OCI-LY7 (cell line): ENCODE measurements around the gene NAALADL2. TPM values are rescaled to one million over a fixed set of nuclear protein-coding genes. Genes with fewer than 3 reads are reported as not detected.

Experiments
- BruUV-seq: library from RNA; stranded (reverse); fragments of 400-500 nt; replicated peaks from 2 replicates; lab custom pipeline; 2021; lab: Mats Ljungman, UMichigan
- CTCF ChIA-PET: fragments of 300-600 bp; sonication (Branson Sonifier 250); formaldehyde crosslinking; loops from one replicate; lab custom pipeline; 2022; ENCODE audit warnings: antibody characterized with exemption; ENCODE audit not compliant: unreplicated experiment; lab: Charles Lee
- POLR2A ChIA-PET: fragments of 300-600 bp; sonication (Branson Sonifier 250); formaldehyde crosslinking; loops from one replicate; lab custom pipeline; 2022; ENCODE audit warnings: antibody characterized with exemption; lab: Charles Lee
- DNase-seq: peaks from one replicate; pipeline ENCODE4 v3.0.0-alpha.2; 2015; ENCODE audit warnings: low spot score
- H2AFZ ChIP-seq: fragments of 200-600 bp; sonication (generic), shearing (Covaris generic); 2 replicates; pipeline ENCODE4 v1.6.1; 2014; ENCODE audit warnings: mild to moderate bottlenecking, antibody characterized with exemption, low read length, moderate library complexity
- H3K27ac ChIP-seq: fragments of 200-600 bp; sonication (generic); 2 replicates; pipeline ENCODE4 v1.5.1; 2014; ENCODE audit warnings: mixed run types, low read depth, mild to moderate bottlenecking, moderate library complexity, low read length, inconsistent platforms; ENCODE audit not compliant: poor library complexity, severe bottlenecking
- H3K36me3 ChIP-seq: fragments of 200-600 bp; sonication (generic); 2 replicates; pipeline ENCODE4 v1.6.1; 2014; ENCODE audit warnings: mild to moderate bottlenecking, antibody characterized with exemption, low read length, moderate library complexity, mixed read lengths; ENCODE audit not compliant: insufficient read depth
- H3K4me1 ChIP-seq: fragments of 200-600 bp; sonication (generic); 2 replicates; pipeline ENCODE4 v1.5.1; 2014; ENCODE audit warnings: mild to moderate bottlenecking, low read length; ENCODE audit not compliant: insufficient read depth, poor library complexity, severe bottlenecking
- H3K4me2 ChIP-seq: fragments of 200-600 bp; sonication (generic); 2 replicates; pipeline ENCODE4 v1.6.1; 2014; ENCODE audit warnings: mild to moderate bottlenecking, low read length
- H3K4me3 ChIP-seq: fragments of 200-600 bp; sonication (generic); 2 replicates; pipeline ENCODE4 v1.5.1; 2014; ENCODE audit warnings: mild to moderate bottlenecking, low read depth, low read length; ENCODE audit not compliant: poor library complexity, severe bottlenecking
- H3K79me2 ChIP-seq: fragments of 200-600 bp; sonication (generic); 2 replicates; pipeline ENCODE4 v1.6.1; 2016; ENCODE audit warnings: low read depth, mild to moderate bottlenecking, low read length, moderate library complexity, mixed read lengths; ENCODE audit not compliant: insufficient read depth
- H3K9me2 ChIP-seq: fragments of 200-600 bp; sonication (generic); 2 replicates; pipeline ENCODE4 v1.6.1; 2016; ENCODE audit warnings: mild to moderate bottlenecking, low read length, mixed read lengths; ENCODE audit not compliant: insufficient read depth
- H3K9me3 ChIP-seq: fragments of 200-600 bp; sonication (generic); 2 replicates; pipeline ENCODE4 v1.6.1; 2014; ENCODE audit warnings: mild to moderate bottlenecking, mixed run types, low read length, mixed read lengths
- H4K20me1 ChIP-seq: fragments of 200-600 bp; sonication (generic); 2 replicates; pipeline ENCODE4 v1.6.1; 2014; ENCODE audit warnings: mild to moderate bottlenecking, antibody characterized with exemption, low read length, moderate library complexity, mixed read lengths; ENCODE audit not compliant: insufficient read depth
- EZH2phosphoT487 ChIP-seq: fragments of 200-600 bp; sonication (generic); IDR thresholded peaks from 2 replicates; pipeline ENCODE4 v1.6.1; 2018; ENCODE audit warnings: low read depth, borderline replicate concordance, mild to moderate bottlenecking, mixed run types, antibody characterized with exemption, low read length, moderate library complexity, mixed read lengths
- intact Hi-C: fragments of 100-400 bp; cut with micrococcal nuclease; formaldehyde crosslinking; loops from one replicate; pipeline ENCODE4 v1.10.0; 2022; ENCODE audit not compliant: unreplicated experiment
- total RNA-seq, 2 experiments: library from RNA; depleted of rRNA in 1 of 2; stranded (reverse); fragments of >200 nt in 1 of 2; shearing (Covaris generic) in 1 of 2; gene quantifications; 2 replicates each; pipeline ENCODE4 v1.2.3, GENCODE V29; 2014 to 2022
- TF ChIP-seq, protein P1 (sequence below): fragments of 200-600 bp; sonication (generic); conservative IDR thresholded peaks from 2 replicates; pipeline ENCODE4 v1.5.1; 2014; ENCODE audit warnings: mild to moderate bottlenecking, antibody characterized with exemption, low read length, moderate library complexity, mixed read lengths

The NAALADL2 gene
- total RNA-seq, 2 experiments from 2014 or later: 0.25 to 0.70 TPM

GRCh38 chr3:175246234-175246633 lies 387.1 kb downstream of the NAALADL2 start:
- ChIA-PET CTCF (no interaction called here), POLR2A (no interaction called here)
- no peak overlapping the region for H3K4me2 ChIP-seq
- no peak overlapping the region for H3K27ac ChIP-seq
- no TSS peak for BruUV-seq
- TF ChIP-seq, protein P1, sequence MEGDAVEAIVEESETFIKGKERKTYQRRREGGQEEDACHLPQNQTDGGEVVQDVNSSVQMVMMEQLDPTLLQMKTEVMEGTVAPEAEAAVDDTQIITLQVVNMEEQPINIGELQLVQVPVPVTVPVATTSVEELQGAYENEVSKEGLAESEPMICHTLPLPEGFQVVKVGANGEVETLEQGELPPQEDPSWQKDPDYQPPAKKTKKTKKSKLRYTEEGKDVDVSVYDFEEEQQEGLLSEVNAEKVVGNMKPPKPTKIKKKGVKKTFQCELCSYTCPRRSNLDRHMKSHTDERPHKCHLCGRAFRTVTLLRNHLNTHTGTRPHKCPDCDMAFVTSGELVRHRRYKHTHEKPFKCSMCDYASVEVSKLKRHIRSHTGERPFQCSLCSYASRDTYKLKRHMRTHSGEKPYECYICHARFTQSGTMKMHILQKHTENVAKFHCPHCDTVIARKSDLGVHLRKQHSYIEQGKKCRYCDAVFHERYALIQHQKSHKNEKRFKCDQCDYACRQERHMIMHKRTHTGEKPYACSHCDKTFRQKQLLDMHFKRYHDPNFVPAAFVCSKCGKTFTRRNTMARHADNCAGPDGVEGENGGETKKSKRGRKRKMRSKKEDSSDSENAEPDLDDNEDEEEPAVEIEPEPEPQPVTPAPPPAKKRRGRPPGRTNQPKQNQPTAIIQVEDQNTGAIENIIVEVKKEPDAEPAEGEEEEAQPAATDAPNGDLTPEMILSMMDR: no peak
- no peak for TF ChIP-seq EZH2phosphoT487
- H3K79me2 ChIP-seq: no peaks in the 10 kb centered on the region
- H3K4me3 ChIP-seq: no peak overlapping the region
- no peak for DNase-seq
- H3K4me1 ChIP-seq: no peaks in the 10 kb centered on the region
- H3K9me3 ChIP-seq: no peaks in the 10 kb centered on the region
- no peaks in the 10 kb centered on the region for H4K20me1 ChIP-seq
- intact Hi-C loops: no loop called here
- no peak overlapping the region for H2AFZ ChIP-seq
- H3K36me3 ChIP-seq: no peaks in the 10 kb centered on the region
- no peaks in the 10 kb centered on the region for H3K9me2 ChIP-seq

- no peak overlapping the region for H3K27ac ChIP-seq
- no peaks in the 10 kb centered on the region for H3K9me2 ChIP-seq
- CTCF ChIA-PET: no interaction called here
- no peaks in the 10 kb centered on the region for H4K20me1 ChIP-seq
- H3K9me3 ChIP-seq: no peaks in the 10 kb centered on the region
- intact Hi-C loops: no loop called here
- H3K4me3 ChIP-seq: no peak overlapping the region
- DNase-seq: no peak
- no TSS peak for BruUV-seq
- TF ChIP-seq, protein P1: no peak
- TF ChIP-seq EZH2phosphoT487: no peak
- POLR2A ChIA-PET: no interaction called here
- no peak overlapping the region for H3K4me2 ChIP-seq
- H2AFZ ChIP-seq: no peak overlapping the region
- no peaks in the 10 kb centered on the region for H3K79me2 ChIP-seq
- H3K36me3 ChIP-seq: no peaks in the 10 kb centered on the region
- no peaks in the 10 kb centered on the region for H3K4me1 ChIP-seq
Measured at GRCh38 chr3:175246766-175247165, 387.6 kb downstream of the NAALADL2 start.

- Histone ChIP-seq H3K4me3 (no peak overlapping the region), H3K4me1 (no peaks in the 10 kb centered on the region), H2AFZ (no peak overlapping the region), H3K27ac (no peak overlapping the region), H3K79me2 (no peaks in the 10 kb centered on the region), H3K9me2 (no peaks in the 10 kb centered on the region), H3K4me2 (no peak overlapping the region), H3K36me3 (no peaks in the 10 kb centered on the region), H4K20me1 (no peaks in the 10 kb centered on the region), H3K9me3 (no peaks in the 10 kb centered on the region)
- intact Hi-C loops: no loop called here
- BruUV-seq: no TSS peak
- ChIA-PET CTCF (no interaction called here), POLR2A (no interaction called here)
- no peak for DNase-seq
- TF ChIP-seq EZH2phosphoT487: no peak
Measured at GRCh38 chr3:175247629-175248028, 388.5 kb downstream of the NAALADL2 start.
